ENCODE data around the gene HPS1.

Gene HPS1

DNA sequence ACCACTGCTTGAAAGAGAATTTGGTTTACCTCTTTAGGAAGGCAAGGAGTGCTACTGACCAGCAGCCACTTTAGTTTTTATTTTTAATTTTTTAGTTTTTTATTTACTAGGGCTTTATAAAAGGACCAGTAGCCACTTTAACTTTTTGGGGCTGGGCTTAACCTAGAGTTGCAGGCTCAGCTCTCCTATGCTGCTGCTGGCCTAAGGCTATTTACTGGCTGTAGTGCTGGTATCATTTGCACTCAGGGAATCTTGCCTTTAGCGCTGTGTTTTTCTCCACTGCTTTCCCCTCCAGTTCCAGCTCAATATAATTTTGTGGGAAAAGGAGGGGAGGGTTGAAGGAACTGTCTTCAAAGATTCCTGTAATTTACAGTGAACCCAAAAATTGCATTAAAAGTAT lies 13.4 kb downstream of the HPS1 start:
- DNase-seq (ENCODE audit: low read depth in 2 of 2, low spot score in 1 of 2) = no peak

DNA sequence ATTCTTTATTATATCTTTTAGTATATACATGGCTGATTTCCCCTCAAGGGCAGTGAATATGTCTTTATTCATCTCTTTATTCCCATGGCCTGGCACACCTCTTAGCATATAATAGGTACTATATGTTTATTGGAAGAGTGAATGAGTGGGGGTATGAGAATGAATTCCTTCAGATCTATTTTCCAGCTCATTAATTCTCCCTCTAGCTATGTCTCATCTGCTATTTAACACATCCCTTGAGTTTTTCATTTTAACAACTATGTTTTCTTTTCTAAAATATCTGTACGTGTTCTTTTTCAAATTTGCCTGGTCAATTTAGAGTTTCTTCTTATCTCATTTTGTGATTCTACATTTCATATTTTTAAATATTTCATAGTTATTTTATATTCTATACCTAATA lies 14.4 kb downstream of the HPS1 start:
- DNase-seq (ENCODE audit: low read depth in 2 of 2, low spot score in 1 of 2) = no peak

DNA sequence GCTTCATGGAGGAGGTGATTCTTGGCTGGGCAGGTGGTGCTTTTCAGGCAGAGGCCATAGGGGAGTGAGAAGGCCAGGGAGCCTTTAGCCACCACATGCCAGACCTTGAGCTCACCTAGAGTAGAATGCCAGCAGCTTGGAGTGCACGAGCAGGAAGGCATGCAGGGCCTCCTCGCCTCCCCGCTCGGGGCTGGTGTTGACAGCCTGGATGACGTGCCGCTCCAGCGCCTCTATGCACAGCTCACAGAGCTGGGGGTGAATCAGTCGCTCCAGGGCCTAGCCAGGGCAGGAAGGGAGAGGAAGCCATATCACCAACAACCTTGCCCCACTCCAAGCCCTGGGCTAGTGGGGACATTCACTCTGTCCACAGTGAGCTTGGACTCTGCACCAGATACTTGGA lies 15.7 kb downstream of the HPS1 start:
- DNase-seq (ENCODE audit: low read depth in 2 of 2, low spot score in 1 of 2) = no peak

DNA sequence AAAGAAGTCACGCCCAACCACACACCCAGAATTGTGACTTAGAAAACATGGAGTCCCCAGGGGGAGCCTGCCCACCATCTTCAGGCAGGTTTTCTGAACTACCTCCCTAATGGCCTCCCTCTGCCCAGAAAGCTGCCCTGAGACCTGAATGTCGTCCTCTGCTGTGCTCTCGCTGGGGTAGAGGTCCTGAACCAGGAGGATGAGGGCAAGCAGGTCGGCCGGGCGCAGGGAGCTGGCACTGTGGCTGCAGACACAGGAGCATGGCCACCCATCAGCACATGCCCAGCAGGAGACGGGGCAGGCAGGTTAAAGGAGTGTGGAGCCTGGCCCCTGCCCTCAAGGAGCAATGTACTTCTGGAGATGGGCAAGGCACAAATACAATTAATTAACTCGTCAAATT lies 16.3 kb downstream of the HPS1 start:
- DNase-seq (ENCODE audit: low read depth in 2 of 2, low spot score in 1 of 2) = no peak

DNA sequence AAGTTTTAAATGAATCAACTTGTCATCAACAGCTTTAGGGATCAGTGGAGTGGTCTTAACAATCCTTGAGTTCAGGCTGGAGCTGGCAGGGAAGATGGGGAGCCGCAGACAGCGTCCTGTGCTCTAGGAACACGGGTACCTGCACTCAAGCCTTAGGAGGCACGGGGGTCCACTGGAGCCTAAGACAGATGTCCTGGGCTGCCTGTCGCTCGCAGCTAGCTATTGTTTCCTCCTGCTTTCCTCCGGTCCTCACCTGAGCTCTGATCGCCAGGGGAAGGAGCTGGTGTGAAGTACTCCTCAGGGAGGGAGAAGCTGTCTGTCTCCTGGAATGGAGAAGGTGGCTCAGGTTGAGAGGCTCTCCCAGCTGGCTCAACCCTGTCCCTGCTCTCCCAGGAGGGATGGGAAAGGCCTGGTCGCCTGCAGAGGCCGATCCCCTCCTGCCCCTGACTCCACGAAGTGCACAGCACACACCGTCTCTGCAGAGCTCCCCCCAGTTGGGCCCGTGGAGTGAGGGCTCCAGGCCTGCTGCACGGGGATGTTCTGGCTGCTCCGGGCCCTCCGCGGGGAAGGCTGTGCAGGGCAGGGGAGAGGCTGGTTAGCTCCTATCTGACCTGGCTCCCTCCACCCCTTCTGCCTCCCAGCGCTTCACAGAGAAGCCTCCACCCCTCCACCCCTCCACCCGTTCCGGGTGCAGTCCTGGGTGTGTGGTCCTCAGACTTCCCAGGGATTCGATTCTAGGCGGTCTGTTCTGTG lies 17.2 kb downstream of the HPS1 start:
- DNase-seq (ENCODE audit: low read depth in 2 of 2, low spot score in 1 of 2) = no peak

DNA sequence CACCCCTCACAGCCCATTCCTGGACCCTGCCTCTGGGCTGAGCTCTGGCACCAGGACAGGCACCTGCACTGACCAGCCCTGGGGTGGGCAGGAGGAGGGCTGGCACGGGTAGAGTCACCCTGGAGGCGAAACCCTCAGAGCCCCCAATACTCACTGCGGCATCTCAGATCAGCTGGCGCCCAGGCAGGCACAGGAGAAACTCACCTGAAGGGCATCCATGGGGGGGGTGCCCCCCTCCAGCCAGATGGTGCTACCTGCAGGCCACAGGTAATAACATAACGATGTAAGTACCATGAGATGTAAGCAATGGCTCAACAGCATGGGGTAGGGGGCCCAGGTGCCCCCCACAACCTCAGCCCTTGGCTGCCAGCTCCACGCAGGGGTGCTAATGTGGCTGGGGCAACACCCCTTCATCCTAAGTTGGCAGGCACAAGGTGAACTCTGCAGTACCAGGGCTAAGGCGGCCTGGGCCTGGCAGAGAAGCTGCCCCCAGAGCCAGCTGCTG lies 19.7 kb downstream of the HPS1 start:
- no peak for DNase-seq (ENCODE audit: low read depth in 2 of 2, low spot score in 1 of 2)

DNA sequence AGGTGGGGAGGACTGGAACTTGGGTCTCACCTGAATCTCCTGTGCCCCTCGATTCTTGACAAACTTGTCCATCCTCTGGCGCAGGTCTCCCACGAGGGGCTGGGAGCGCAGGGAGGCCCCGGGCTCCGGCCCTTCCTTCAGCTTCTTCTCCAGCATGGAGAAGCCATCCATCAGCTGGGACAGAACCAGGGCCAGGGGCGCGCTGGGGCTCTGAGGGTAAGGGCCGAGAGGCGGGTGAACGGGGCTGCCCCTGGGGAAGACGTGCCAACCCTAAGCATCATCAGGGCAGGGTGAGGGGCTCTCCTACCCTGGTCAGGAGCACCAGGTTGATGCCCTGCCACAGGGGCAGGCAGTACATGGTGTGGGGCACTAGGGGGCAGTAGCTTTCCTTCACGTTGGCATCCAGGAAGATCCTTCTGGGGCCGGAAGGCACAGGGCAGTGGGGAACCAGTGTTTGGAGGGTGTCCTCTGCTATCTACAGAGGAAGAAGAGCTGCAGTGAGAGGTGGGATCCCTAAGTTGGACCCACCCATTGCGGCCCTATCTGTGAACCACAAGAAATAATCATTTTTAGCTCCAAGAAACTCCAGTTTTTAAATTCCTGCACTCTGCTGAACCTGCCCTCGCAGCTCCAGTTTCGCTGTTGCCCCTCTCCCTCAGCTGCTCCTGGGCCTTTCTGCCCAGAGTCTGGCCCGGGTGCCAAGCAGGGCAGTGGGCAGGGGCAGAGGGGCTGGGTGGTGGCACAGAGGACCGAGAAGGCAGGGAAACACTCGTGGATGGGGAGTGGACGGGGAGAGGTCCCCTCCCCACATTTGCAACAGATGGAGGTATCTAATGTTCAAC lies 21.0 kb downstream of the HPS1 start:
- no peak for DNase-seq (ENCODE audit: low read depth in 2 of 2, low spot score in 1 of 2)

DNA sequence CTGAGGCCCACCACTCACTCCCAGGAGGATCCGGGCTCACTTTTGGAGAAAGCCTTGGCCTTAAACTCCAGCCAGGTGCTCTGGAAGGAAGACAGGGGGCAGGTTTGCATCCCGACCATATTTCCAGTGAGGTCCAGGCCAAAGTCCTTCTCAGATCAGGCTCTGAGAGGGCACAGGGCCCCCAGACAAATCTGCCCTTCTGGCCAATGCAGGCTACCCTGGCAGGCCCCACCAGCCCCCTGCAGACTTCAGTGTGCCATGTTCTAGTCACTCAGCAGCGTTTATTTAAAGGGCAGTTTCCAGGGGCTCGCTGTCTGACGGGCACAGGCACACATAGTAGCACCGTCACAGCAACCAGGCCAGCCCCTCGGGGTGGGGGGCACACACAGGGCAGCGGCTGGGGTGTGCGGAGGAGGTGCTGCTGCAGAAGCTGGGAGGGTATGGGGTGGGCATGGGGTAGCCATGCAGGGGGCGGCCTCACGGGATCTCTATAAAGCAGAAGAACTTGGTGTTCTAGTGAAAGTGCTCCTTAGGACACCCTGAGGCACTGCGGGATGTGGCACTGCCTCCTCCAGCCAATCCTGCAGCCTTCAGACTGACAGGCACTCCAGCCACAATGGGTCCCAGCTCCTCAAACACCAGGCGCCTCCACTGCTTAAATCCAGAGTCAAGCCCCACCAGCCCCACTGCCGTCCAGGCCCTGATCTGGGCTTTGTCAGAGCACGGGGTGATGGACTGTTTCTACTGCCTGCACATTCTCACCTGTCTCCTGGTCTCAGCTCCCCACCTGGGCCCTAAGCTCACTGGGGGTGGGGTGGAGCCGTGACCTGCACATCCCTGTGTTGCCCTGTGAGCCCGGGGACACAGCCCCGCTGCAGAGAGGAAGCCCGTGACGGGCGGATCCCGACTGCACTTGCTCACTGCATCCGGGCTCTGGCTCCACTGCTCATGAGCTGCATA lies 22.2 kb downstream of the HPS1 start:
- no peak for DNase-seq (ENCODE audit: low read depth in 2 of 2, low spot score in 1 of 2)

DNA sequence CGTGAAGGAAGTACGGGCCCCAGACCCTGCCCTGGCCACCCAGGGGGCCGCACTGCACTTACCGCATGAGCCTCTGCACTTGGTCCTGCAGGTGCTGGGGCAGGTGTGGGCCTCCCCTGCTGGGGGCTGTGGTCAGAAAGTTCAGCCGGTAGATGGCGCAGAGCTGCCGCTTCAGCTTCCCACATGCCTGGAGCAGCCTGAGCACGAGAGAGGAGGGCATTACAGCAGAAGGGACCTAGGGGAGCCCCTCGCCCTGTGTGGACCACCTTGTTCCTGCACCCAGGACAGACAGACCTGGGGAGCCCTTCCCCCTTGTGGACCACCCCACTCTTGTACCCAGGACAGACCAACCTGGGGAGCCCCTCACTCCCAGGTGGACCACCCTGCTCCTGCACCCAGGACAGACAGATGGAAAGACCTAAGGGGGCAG lies 23.0 kb downstream of the HPS1 start:
- no peak for DNase-seq (ENCODE audit: low read depth in 2 of 2, low spot score in 1 of 2)

DNA sequence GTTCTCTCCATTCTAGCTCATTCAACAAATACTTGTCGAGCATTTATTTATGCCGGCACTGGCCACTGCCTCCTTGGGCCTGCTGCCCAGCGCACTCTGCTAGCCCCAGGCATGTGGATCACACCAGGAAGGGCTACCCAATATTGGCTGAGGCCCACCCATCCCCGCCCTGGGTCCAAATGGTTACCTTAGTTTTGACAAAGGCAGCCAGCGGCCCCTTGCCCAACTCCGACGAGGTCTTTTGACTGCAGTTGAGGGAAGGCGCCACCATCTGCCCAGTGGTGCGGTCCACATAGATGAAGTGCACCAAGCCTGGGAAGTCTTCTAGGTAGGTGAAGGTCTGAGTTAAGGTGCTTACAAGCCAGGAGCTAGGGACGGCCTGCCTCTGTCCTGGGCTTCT lies 24.6 kb downstream of the HPS1 start:
- no peak for DNase-seq (ENCODE audit: low read depth in 2 of 2, low spot score in 1 of 2)

DNA sequence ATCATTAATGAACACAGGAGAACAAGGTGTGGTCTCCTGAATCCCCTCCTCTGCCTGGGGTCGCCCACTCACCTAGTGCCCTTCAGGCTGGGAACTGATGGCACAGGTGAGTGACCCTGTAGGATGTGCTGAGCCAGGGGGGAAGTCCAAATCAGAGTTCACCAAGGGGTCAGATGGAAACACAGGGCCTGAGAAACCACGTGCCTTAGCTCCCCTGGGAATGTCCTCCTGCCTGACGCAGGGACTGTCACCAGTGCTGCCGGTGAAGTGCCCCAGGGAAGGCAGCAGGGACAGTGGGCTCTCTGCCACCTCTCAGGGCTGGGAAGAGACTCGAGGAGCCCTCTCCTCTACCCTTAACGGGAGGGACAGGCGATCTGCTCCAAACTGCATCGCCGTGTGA lies 25.9 kb downstream of the HPS1 start:
- DNase-seq (ENCODE audit: low read depth in 2 of 2, low spot score in 1 of 2) = no peak

DNA sequence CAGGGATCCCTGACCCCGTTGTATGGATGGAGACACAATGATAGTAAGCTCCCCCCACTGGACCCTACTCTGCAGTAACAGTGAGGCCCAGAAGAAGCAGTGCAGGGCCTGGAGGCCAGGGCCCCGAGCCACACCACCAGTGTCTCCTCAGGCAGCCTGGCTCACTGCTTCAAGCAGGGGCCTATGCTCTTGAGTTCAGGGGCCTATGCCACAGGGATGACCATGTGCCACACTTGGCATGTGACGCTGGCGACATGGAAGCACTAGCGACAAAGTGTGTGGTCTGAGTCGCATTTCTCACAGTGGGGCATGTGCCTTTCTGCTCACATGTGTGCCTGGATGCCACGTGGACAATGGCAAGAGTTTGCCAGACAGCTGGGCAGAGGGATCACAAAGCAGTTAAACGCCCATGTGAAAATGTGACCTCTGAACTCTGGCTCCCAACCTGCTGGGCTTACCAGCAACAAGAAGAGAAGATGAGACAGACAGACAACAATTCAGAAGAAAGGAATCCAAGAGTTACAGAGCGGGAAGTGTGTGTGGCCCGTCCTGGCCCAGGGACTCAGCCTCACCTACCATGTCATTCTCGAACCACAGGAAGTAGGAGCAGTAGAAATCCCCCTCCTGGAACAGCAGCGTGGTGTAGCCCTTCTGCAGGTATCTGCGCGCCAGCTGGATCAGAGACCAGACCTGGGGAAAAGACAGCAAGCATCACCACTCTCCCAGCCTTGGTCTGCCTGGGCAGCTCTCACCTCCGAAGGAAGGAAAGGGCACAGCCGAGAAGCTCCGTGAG lies 27.1 kb downstream of the HPS1 start:
- DNase-seq (ENCODE audit: low read depth in 2 of 2, low spot score in 1 of 2) = no peak

DNA sequence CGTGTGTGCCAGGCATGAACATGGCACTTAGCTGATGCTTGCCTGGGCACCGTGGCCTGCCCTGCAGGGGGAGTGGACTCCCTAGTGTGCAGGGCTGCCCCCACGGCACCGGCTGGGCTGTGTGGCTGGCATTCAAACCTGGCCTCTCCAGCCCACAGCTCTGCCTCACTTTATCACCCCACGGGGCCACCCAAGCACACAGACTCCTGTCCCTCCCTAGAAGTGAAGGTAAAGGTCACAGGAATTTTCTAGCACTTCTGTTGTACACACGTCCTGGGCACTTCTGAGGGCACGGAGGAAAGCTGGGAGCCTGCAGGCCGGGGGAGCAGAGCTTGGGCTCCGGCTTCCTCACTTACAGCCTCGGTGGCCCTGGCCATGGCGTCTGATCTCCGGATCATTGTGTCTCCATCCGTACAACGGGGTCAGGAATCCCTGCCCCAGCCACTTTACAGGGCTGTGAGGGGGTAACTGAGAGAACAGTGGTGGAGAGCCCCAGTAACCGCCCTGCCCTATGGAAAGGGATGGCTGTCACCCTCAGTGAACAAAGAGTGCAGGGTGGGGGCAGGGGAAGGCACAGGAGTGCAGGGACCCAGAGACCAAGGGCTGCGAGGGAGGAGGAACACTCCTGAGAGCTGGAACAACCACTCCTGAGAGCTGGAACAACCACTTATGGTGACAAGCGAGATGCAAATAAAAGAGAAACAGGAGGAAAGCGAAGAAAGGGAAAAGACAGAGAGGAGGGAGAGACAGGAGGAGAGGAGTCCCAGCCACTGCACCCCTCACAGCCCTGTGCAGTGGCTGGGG lies 27.9 kb downstream of the HPS1 start:
- no peak for DNase-seq (ENCODE audit: low read depth in 2 of 2, low spot score in 1 of 2)

DNA sequence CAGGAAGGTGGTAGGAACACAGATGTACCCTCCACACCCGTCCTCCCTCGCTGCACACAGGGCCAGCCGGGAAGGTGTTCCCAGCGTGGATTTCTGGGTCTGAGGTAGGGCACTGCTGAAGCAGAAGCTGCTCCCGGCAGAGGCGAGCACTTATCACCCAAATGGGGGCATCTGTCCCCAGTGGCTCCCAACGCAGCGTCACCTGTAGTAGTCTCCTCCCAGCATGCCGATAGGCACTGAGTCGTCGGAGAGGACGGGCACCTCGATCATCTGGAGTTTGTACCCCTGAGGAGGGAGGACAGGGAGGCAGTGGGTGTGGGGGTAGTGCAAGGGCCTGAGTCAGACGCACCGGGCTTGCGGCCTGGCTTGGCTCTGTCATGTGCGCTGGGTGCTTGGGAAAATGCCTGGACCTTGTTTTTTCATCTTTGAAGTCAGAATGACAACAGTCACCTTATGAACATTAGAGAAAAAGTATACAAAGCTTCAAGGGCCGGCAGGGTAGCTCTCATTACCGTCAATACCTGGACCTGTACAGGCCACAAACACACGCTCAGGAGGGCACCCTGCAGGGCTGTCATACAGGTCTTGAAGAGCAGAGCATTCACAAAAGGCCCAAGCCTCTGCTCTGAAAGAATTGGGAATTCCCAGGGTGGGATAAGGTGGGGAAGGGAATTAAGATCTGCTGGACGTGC lies 28.6 kb downstream of the HPS1 start:
- no peak for DNase-seq (ENCODE audit: low read depth in 2 of 2, low spot score in 1 of 2)

DNA sequence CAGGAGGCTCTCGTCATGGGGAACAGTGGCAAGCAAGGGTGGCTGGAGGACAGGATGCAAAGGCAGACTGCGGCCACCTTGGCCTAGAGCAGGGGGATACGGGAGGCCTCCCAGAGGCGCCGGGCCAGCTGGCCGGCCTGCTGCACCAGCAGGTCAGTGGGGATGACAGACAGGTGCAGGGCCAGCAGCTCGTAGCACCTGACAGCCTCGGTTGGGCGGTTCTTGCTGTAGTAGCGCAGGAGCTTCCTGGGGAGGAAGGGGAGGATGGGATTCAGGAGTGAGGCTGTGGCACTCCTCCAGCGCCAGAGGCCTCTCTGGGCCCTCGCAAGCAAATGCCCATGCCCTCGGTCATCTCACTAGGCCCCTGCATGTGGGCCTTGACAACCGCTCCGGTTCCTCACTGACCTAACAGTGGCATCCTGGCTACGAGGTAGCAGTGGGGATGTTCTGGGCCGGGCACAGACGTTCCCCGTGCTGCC lies 29.2 kb downstream of the HPS1 start:
- no peak for DNase-seq (ENCODE audit: low read depth in 2 of 2, low spot score in 1 of 2)

DNA sequence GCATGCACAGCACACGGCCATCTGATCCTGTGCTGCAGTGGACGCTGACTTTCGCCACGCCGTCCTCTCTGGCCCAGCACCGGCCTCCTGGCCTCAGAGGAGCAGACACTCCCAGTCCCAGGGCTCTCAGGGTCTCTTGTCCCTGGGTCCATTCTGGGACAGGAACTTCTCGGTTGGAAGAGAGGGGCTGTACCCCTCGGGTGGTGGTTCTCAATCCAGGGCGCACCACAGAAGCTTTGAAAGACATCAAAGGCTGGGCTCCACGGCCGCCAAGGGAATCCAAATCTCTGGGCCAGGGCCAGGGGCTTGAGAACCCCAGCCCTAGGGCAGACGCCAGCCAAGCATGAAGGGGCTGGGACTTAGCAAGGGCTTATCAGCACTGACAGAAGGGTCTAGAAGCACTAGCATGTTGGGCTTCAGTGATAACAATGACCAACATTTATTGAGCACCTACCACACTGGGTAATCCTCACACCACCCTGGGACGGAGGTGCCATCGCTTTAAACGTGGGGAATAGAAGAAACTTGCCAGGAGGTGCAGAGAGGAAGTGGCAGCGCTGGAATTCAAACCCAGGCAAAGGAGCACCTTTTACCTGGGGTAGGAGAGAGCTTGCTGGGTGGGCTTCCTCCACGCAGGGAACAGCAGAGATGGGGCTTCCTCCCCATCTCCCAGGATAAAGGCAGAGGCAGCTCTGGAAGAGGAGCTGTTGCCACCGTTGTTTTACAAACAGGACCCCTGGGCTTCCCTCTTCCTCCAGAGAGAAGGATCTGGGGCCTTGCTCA lies 29.9 kb downstream of the HPS1 start:
- no peak for DNase-seq (ENCODE audit: low read depth in 2 of 2, low spot score in 1 of 2)

DNA sequence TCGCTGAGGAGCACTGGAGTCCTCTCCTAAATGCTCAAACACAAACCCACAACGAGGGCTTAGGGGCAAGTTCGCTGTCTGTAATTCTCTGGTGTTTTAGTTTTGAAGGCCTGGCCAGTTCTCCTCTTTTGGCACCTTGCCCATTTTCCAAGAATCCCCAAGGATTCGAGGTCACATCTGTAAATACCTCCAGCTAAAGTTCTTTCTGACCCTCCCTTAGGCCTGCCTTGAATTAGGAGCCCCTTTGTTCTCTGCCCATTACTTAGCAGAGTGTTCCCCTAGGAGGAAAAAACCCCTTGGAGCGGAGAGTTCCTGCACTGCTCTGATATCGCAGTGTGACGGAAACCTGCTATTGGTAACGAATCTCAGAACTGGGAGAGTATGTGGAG lies 31.0 kb downstream of the HPS1 start:
- DNase-seq (ENCODE audit: low read depth in 2 of 2, low spot score in 1 of 2) = no peak

Data from stimulated activated CD8-positive, alpha-beta memory T cell treated with anti-CD3 and anti-CD28 coated beads, Interleukin-4, amount 100 ng/mL, for 4 hours (primary cell).